Renal pelvis (tissue), 12 donors: ENCODE data around the gene KCNMA1. TPM values are rescaled to one million over a fixed set of nuclear protein-coding genes. Genes with fewer than 3 reads are reported as not detected.
"Not testable (repeated sequence)": the region's sequence is repeated elsewhere in the genome, so short reads cannot be mapped to it uniquely, and the experiment has no call there.

Source experiments
- DNase-seq: peaks from one replicate; pipeline ENCODE4 v3.0.0-alpha.2; 2013
- long read RNA-seq, 16 experiments: transcript quantifications; one replicate each; lab custom pipeline, GENCODE V29; 2026
- polyA plus RNA-seq, 3 donors: library from polyadenylated mRNA; unstranded; fragments of 120-200 nt; gene quantifications; one replicate each; pipeline ENCODE4 v1.2.1, GENCODE V29; 2013; ENCODE audit not compliant: insufficient read length in 3 of 3

The KCNMA1 gene
- polyA plus RNA-seq: 1 to 10 TPM; 3.2 to 3.9 (median 3.4) TPM
- long read RNA-seq, donor 1, partial matches to known transcripts: 0 of 1 reads
- long read RNA-seq, donor 1, other reads (novel, unspliced or antisense): 0 of 1 reads
- long read RNA-seq, donor 2, partial matches to known transcripts: 0 of 1 reads
- long read RNA-seq, donor 2, other reads (novel, unspliced or antisense): 0 of 1 reads
- long read RNA-seq, donor 3, partial matches to known transcripts: 0 of 1 reads
- long read RNA-seq, donor 3, other reads (novel, unspliced or antisense): 0 of 1 reads
- long read RNA-seq, donor 4: 0 reads
- long read RNA-seq, donor 5: 0 reads
- long read RNA-seq, donor 6: 0 reads
- long read RNA-seq, donor 7: 0 reads
- long read RNA-seq, donor 8: 0 reads
- long read RNA-seq, donor 9, partial matches to known transcripts: 0 of 1 reads
- long read RNA-seq, donor 9, other reads (novel, unspliced or antisense): 0 of 1 reads
- long read RNA-seq, donor 10: 0 reads
- long read RNA-seq, donor 11: 0 reads
- long read RNA-seq, donor 12: 0 reads
- long read RNA-seq, donor 13: 0 reads
- long read RNA-seq, donor 14: 0 reads
- long read RNA-seq, donor 15, partial matches to known transcripts: 0 of 5 reads
- long read RNA-seq, donor 15, other reads (novel, unspliced or antisense): 0 of 5 reads
- long read RNA-seq, donor 16: 0 reads

DNA sequence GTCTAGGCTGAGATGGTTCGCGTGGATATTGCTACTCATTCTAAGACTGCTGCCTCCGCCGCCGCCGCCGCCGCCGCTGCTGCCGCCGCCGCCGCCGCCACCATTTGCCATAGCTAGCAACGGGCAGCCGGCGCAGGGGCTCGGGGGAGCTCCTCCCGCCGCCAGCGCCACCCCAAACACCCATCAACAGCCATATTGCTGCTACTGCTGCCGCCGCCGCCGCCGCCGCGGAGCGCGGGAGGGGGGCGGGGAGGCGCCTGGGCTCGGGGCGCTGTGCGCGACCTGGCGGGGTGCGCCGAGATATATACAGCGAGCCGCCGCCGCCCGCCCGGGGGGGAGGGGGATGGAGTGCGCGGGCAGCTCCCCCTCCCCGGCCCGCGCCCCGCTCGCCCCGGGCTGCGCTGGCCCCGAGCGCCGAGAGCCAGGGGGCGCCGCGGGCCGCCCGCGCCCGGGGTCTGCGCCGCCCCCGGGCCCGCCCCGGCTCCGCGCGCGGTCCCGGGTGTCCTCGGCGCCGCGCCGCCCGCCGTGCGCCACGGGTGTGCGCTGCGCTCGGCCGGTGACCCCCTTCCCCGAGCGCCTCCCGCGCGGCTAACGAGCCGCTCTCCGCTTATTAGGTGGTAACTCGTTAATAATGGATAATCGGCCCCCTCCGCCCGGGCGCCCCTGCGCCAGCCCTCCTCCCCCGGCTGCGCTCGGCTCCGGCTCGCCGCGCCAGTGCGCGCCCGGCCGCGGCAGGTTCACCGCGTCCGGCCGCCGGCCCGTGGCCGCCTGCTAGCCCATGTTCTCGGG, at the start of gene KCNMA1:
KCNMA1 (minus strand) TSS at position 277 of the 789 bp plus-strand sequence.
- no peak for DNase-seq

DNA sequence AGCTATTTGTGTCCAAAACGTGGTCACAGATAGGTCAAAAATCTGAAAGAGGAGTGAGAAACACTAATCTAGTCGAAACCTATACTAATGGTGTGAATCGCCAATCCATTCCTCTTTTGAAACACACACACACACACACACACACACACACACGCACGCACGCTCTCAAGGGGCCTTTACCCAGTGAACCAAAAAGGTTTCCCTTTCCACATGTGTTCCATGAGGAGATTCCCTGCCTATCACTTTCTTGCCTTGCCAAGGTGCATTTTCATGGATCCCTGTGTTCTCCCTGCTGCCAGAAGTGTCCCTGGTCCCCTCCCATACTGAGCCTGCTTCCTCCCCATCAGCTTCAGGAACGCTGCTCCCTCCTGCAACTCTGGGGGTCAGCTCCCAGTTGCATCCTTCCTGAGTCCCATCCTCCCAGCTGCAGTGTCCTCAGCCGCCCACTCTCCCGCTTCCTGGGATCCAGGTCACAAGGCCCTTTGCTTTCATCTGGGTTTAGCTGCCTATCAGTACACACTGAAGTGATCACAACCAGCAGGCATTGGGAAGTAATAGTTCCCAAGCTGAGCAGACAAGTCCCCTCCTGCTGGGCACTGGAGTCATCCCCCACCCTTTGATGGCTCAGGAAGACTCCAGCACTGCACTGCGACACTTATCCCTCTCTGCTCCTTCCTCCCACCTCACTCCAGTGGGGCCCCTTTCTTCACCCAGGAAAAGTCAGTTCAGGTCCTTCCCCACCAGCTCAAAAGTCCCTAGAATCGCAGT, 49.2 kb upstream of the KCNMA1 start:
- no peak for DNase-seq

DNA sequence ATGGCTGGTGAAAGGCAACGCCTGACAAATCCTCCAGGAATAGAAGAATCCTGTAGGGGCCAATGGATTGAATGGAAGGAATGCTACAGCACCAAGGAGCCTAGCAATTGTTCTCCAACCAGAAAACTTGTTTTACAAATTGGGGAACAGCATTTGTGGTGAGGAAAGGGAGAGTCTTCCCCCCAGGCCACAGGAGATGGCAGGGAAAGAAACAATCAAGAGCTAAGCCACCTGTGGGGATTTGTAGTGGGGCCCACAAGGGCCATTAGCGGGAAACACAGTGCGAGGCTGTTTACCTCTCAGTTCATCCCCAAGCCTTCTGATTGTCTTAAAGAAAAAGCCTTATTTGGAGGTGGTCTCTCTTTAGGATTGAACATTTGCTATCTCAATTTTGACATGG, 48.5 kb upstream of the KCNMA1 start:
- no peak for DNase-seq

DNA sequence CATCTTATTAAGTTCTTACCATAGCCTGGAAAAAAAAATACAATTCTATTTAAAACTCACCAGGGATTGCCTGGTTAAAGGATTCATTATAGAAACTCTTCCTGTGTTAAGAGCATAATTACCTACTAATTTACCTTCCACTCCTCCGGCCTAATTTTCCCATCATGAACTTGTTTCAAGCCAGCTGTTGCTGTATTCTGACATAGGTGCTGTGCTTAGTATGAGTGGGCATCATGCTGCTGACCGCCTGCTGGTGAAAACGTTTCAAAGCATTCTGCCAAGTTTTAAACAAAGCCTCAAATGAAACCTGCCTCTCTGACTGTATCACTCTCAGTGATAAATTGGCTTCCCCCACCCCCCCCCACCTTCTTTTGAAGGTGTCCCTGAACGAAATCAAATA, 47.8 kb upstream of the KCNMA1 start:
- no peak for DNase-seq

DNA sequence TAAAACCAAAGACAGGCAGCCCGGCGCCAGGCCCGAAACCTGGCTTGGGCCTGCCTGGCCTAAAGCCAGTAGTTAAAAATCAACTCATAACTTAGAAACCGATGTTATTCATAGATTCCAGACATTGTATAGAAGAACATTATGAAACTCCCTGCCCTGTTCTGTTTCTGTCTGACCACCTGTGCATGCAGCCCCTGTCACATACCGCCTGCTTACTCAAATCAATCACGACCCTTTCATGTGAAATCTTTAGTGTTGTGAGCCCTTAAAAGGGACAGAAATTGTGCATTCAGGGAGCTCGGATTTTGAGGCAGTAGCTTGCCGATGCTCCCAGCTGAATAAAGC, 45.5 kb upstream of the KCNMA1 start:
- not testable (repeated sequence) for DNase-seq

DNA sequence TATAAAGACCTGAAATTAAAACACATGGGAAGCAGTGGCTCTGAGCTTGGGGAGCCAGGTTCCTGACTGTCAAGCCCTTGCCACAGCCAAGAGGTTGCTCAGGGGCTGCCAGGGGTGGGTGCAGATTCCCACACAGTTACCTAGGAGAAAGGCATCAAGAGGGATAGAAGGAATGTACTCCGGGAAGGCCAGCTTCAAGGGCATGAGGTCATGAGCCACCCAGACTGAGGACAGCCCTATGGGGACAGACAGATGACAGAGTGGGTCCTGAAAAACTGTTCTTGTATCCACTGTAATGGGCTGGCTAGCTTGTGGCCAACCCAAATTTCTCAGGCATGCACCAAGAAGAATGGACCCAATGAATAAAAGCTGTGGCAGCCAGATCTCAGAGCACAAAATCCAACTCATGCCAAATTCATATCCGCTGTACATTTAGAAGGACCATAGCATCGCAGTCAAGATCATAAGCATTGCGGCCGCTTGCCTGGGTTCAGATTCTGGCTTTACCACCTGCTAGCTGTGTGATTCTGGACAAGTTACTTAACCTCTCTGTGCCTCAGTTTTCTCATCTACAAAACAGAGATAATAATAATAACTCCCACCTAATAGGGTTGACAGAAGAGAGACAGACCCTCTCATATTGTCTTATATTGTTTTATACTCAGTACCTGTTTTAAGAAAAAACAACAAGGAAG, 44.9 kb upstream of the KCNMA1 start:
- no peak for DNase-seq

DNA sequence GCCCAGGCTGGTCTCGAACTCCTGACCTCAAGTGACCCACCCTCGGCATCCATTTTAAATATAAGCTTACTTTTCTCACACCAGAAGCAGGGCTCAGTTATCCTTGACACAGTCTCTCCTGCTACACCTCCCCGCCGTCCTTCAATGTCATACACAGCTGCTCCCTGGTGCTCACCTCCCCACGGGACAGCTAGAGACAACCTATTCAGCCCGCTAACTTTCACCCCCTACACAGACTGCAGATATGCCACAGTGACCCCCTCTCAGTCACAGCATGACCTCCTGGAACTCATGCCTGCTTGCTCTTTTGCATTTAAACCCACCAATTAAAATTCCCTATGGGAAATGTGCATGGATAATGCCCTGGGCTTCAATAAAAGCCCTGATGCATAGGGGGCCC, 44.2 kb upstream of the KCNMA1 start:
- DNase-seq: no peak

DNA sequence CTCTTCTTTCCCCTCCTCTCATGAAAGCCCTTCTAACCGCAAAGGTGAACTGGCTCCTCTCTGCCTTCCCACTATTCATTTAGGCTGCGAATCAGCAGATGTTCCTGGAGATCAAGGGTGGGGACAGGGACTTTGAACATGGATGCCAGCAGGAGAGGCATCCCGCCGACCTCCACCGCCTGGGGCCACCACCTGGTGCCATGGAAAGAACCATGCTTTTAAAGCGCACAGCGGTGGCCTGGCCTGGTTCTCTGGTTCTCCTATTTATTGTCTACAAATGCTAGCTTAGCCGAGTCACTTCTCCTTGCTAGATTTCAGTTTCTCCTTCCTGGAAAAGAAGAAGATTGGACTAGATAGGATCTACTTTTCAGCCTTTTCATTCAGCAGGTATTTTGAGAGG, 43.2 kb upstream of the KCNMA1 start:
- no peak for DNase-seq

DNA sequence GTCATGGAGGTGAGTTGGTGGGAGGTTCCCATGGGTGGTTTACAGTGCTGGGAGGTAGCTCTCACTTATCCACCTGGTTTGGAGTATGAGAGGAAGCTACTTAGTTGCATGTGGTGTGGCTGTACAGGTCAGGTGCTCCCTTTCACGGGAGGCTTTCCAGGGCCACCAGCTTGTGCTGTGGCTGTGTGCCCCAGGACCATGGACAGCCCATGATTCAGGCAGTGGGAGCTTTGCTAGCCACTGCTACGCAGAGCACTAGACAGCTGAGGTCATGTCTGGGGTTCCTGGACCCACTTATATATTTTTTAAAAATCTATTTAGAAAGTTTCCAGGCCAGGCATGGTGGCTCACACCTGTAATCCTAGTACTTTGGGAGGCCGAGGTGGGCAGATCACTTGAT, 42.5 kb upstream of the KCNMA1 start:
- DNase-seq: no peak

DNA sequence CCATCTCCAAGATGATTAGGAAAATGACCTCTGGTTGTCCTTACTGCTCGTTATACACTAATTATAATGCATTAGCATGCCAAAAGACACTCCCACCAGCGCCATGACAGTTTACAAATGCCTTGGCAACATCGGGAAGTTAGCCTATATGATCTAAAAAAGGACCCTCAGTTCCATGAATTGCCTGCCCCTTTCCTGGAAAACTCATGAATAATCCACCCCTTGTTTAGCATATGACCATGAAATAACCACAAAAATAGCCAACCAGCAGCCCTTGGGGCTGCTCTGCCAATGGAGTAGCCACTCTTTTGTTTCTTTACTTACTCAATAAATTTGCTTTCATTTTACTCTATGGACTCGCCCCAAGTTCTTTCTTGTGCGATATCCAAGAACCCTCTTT, 41.6 kb upstream of the KCNMA1 start:
- DNase-seq: no peak

DNA sequence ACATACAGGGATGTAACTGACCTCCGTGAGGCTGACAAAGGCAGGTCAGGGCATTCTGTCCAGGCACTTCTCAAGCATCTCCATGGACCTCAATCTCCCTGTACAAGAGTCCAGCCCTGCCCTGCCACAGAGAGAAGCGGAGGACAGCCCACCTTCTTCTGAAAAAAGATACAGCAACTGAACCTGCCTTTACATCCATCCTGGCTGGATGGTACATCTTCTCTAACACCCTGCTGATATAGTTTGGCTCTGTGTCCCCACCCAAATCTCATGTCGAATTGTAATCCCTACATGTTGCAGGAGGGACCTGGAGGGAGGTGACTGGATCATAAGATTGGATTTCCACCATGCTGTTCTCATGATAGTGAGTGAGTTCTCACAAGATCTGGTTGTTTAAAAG, 40.5 kb upstream of the KCNMA1 start:
- no peak for DNase-seq

DNA sequence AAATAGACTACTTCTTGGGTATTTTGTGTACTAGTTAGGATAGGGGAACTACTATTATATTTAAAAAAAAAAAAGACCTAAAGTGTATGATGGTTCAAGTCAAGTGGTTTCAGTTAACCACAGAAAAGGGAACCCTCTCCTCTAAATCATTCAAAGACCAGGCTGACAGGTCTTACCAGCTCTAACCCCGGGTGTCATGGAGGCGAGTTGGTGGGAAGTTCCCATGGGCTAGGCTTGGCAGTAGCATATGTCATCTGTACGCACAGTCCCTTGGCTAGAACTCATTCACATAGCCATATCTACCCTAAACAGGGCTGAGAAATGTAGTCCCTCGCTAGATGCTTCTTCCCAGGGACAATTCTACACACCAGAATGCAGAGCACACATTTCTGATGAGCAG, 37.7 kb upstream of the KCNMA1 start:
- DNase-seq: no peak

DNA sequence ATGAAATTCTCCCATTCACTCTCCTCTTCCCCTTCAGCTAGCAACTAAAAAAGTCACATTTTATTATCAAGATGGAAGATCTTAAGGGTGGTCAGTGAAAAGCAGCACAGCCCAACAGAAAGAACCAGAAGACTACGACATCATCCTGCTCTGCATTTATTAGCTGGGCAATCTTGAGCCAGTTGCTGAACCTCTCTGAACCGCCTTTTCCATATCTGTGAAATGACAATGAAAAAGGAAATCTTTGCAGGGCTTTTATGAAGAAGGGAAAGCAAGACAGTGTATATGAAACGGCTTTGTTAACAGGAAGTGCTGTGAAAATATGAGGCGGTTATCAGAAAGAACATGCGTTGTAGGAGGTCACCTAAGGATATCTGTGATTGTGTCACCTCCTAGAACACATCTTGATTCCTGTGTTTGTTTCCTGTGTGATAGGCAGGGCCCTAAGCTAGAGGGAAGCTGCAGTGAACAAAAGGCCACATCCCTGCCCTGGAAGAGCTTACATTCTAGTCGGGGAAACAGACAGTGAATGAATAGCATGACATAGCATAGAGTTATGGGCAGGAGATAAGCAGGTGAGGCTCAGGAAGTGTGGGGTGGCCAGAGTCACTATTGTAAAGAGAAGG, 36.0 kb upstream of the KCNMA1 start:
- no peak for DNase-seq

DNA sequence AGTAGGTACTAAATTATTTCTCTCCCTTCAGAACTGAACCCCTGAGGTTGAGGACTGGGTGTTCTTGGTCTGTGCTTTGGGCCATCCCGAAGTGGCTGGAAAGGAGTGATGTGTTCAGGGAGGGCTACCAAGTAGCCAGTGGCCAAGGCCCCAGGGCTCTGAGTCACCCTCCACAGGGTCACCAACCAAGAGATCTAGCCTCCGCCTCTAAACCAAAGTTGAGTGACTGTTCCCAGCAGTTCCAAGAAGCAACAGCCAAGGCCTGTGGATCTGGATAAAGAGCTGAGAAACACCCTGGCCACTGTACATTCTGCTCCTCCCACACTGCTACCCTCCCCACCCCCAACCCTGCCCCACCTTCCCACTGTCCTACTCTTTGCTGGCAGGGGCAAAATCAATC, 35.5 kb upstream of the KCNMA1 start:
- DNase-seq: no peak

DNA sequence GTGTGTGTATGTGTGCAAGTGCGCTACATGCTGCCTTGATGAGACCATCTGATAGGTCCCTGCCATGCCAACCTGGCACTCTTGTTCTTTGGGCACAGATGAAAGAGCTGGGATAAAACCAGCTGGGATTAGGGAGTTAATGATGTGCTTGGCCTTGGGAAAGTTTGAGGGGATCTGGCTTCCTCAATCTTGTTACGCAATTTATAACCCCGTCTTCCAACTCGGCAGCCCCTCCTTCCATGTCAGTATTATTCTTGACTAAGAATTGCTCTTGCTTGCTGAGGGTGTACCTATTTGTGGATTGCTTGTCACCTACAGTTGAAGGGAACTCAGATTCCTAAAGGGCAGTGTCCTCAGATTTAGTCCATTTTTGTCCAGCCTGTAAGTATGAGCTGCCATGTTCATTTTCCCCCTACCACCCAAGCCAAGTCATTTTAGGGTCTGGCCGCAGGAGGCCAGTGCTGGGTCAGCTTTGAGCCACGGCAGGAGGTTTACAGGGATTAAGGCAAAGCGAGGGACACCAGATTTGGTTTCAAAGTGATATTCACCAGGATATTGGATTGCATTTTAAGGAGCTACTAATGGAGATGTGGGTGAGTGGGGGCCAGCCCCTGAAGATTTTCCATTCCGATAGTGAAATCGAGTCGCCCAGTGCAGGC, 34.1 kb upstream of the KCNMA1 start:
- no peak for DNase-seq

DNA sequence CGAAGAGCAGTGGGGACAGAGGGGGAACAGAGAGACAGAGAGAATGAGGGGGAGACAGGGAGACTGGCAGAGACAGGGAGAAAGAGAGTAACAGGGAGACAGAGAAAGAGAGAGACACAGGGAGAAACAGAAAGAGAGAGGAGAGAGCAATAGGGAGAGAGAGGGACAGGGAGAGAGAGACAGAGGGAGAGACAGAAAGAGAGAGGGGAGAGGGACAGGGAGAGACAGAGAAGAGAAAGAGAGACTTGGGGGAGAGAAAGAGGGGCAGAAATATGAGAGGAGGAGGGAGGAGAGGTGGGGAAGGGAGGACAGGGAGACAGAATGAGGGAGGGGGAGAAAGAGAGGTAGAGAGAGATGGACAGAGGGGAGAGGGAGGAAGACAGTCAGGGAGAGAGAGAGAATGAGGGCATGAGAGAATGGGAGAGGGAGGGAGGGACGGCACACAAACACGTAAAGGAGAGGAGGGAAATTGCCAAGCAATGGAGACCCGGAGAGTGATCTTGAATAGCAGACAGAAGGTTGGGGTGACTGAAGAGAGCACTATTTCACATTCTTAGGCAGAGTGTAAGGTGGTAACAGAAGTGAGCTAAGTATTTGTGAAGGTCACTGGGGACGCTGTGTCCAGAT, 33.3 kb upstream of the KCNMA1 start:
- DNase-seq: no peak

DNA sequence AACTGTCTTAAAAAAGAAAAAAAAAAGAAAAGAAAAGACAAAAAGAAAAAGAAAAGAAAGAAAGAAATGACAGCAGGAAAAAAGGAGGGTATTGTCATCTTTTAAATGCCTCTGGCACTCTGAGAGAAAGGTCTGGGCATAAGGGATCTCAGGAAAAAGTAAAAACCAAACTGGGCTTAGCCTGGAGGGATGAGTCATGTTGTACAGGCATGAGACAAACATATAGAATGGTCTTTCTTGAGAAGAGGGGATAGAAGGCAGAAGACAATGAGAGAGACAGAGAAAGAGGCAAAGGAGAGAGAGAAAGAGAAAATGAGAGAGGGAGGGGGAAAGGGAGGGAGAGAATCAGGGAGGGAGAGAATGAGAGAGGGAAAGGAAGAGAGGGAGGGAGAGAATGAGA, 32.3 kb upstream of the KCNMA1 start:
- DNase-seq: no peak

DNA sequence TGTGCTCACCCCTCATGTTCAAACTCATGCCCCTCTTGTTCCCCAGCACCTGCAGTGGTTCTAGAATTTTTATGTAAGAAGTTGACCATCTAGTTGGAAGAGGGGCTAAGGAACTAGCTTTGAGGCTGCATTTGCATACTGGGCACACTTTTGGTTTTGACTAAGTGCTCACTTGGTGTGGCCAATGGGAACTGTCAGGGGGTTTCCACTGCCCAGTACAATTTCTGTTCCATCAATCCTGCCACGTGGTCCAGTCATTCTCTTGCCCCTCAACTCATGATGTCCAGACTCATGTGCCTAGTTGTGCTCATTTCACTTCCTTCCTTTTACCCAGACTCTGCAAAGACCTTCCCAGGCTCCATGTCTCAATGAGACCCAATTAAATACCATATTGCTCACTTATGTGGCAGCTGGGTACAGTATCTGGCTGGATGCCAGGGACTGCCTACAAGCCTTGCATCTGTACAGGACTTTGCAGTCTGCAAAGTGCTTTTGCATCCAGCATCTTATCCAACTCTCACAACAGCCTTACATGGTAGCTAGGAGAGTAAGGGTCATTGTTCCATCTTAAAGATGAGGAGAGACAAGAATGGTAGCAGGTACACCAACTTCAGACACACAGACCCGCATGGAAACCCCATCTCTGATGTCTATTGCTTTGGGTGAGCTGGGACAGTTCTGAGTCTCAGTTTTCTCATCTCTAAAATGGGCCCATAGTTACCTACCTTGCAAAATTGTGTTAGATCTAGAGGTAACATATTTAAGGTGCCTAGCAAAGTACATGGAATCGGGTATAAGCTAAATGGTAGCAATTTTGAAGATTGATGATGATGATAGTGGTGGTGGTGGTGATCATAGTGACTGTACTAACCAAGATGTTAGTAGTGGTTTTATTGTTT, 30.1 kb upstream of the KCNMA1 start:
- no peak for DNase-seq

DNA sequence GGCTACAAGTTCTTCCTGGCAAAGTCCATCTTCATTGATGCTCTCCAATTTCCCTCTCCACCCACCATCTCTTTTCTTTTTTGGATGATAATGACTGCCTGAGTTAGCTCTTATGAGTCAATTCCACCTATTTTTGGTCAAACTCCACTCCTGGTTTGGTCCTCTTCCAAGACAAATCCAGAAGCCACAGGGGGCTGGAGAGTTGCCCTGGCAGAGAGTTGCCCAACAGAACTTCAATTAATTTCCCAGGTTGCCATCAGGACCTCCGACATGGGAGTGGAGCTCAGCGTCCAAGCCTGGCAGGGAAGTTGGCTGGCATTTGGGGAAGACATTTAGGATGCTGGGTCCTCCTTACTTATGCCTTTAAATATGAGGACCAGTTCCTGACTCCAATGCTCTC, 29.2 kb upstream of the KCNMA1 start:
- no peak for DNase-seq
